ENCODE results near the gene RAD51AP2.

DNA sequence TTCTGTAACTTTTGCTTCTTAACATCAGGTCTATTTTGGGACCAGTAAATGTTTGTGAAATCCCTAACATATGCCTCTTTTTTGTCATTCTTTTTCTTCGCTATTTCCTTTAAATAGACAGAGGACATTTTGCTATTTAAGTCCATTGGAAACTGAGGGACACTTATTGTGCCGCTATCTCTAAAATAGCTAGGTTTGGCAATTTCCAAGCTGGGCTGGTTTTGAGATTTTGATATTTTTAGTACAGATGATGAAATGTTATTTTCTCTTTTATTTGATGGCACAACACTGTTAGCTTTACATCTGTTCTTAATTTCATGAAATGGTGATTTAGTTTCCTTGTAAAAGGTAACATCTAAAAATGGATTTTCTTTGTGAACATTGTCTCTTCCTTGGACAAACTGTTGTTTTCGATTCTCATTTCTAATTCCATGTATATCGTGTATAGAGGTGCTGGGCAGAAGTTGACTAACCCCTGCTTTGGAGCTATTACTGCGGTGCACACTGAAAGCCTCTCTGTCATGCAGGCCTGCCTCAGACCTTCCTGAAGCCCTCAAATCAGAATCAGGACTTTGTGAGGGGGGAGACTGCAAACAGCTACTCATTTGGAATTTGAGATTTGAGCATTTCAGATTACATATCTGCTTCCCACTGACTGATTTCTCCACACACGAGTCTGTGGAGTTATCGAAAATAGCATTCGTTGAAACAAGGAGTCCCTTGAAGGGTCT, 594 bp downstream of the RAD51AP2 start:
- TF ChIP-seq ZNF274 (CRISPR knock-in tag; IDR thresholded peaks at IDR 0.05) (no peak; the same call in 1 of the 2 replicates), SIN3A (IDR thresholded peaks at IDR 0.05; ENCODE audit: borderline replicate concordance, low read depth, low read length) (no peak), EZH2 (conservative IDR thresholded peaks at IDR 0.05; ENCODE audit: low read depth, low read length) (no peak), ZNF101 (CRISPR knock-in tag; IDR thresholded peaks at IDR 0.05; ENCODE audit: borderline replicate concordance, low read depth) (no peak), KLF9 (CRISPR knock-in tag; IDR thresholded peaks at IDR 0.05; ENCODE audit: low read depth) (no peak)
- TF ChIP-seq, protein P1, sequence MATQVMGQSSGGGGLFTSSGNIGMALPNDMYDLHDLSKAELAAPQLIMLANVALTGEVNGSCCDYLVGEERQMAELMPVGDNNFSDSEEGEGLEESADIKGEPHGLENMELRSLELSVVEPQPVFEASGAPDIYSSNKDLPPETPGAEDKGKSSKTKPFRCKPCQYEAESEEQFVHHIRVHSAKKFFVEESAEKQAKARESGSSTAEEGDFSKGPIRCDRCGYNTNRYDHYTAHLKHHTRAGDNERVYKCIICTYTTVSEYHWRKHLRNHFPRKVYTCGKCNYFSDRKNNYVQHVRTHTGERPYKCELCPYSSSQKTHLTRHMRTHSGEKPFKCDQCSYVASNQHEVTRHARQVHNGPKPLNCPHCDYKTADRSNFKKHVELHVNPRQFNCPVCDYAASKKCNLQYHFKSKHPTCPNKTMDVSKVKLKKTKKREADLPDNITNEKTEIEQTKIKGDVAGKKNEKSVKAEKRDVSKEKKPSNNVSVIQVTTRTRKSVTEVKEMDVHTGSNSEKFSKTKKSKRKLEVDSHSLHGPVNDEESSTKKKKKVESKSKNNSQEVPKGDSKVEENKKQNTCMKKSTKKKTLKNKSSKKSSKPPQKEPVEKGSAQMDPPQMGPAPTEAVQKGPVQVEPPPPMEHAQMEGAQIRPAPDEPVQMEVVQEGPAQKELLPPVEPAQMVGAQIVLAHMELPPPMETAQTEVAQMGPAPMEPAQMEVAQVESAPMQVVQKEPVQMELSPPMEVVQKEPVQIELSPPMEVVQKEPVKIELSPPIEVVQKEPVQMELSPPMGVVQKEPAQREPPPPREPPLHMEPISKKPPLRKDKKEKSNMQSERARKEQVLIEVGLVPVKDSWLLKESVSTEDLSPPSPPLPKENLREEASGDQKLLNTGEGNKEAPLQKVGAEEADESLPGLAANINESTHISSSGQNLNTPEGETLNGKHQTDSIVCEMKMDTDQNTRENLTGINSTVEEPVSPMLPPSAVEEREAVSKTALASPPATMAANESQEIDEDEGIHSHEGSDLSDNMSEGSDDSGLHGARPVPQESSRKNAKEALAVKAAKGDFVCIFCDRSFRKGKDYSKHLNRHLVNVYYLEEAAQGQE (IDR thresholded peaks at IDR 0.05; ENCODE audit: borderline replicate concordance in 1 of 2, low read depth in 1 of 2, low read length in 2 of 2): no peak
- TF ChIP-seq, protein P2, sequence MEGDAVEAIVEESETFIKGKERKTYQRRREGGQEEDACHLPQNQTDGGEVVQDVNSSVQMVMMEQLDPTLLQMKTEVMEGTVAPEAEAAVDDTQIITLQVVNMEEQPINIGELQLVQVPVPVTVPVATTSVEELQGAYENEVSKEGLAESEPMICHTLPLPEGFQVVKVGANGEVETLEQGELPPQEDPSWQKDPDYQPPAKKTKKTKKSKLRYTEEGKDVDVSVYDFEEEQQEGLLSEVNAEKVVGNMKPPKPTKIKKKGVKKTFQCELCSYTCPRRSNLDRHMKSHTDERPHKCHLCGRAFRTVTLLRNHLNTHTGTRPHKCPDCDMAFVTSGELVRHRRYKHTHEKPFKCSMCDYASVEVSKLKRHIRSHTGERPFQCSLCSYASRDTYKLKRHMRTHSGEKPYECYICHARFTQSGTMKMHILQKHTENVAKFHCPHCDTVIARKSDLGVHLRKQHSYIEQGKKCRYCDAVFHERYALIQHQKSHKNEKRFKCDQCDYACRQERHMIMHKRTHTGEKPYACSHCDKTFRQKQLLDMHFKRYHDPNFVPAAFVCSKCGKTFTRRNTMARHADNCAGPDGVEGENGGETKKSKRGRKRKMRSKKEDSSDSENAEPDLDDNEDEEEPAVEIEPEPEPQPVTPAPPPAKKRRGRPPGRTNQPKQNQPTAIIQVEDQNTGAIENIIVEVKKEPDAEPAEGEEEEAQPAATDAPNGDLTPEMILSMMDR (CRISPR knock-in tag; IDR thresholded peaks at IDR 0.05): no peak
- TF ChIP-seq, protein P3, sequence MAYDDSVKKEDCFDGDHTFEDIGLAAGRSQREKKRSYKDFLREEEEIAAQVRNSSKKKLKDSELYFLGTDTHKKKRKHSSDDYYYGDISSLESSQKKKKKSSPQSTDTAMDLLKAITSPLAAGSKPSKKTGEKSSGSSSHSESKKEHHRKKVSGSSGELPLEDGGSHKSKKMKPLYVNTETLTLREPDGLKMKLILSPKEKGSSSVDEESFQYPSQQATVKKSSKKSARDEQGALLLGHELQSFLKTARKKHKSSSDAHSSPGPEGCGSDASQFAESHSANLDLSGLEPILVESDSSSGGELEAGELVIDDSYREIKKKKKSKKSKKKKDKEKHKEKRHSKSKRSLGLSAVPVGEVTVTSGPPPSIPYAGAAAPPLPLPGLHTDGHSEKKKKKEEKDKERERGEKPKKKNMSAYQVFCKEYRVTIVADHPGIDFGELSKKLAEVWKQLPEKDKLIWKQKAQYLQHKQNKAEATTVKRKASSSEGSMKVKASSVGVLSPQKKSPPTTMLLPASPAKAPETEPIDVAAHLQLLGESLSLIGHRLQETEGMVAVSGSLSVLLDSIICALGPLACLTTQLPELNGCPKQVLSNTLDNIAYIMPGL (CRISPR knock-in tag; IDR thresholded peaks at IDR 0.05; ENCODE audit: borderline replicate concordance in 1 of 2, low read depth in 1 of 2): no peak

Data from HepG2 (cell line).